Measurements from ENCODE around the gene RBM17.
"Not testable (repeated sequence)": the region's sequence is repeated elsewhere in the genome, so short reads cannot be mapped to it uniquely, and the experiment has no call there.

RBM17 gene

GRCh38 chr10:6163364-6164270 lies 74.8 kb downstream of the RBM17 start:
- peak; percentile 97 for DNase-seq

- no peak for DNase-seq
Observed at GRCh38 chr10:6164271-6165095, 75.6 kb downstream of the RBM17 start.

GRCh38 chr10:6165221-6165725 lies 76.4 kb downstream of the RBM17 start:
- no peak for DNase-seq

- not testable (repeated sequence) for DNase-seq
Observed at GRCh38 chr10:6165933-6166332, 77.1 kb downstream of the RBM17 start.
